Peyer's patch (tissue), 4 donors: ENCODE measurements around the gene FCAR.
"Not testable (repeated sequence)": the region's sequence is repeated elsewhere in the genome, so short reads cannot be mapped to it uniquely, and the experiment has no call there.

Experiments
- POLR2A ChIP-seq, 2 donors: fragments of 450-650 bp; IDR thresholded peaks; one replicate each; pipeline ENCODE4 v1.5.1; 2017; ENCODE audit warnings: antibody characterized with exemption in 2 of 2, mild to moderate bottlenecking in 2 of 2, moderate library complexity in 2 of 2
- TF ChIP-seq, protein P1 (sequence below), 6 experiments: fragments of 450-650 bp in 4 of 6; fragments of 200-600 bp in 2 of 6; sonication (generic) in 1 of 6; IDR thresholded peaks; one replicate each; pipeline ENCODE4 v1.5.1; 2017 to 2019; ENCODE audit warnings: antibody characterized with exemption in 6 of 6, mild to moderate bottlenecking in 3 of 6, moderate library complexity in 1 of 6

DNA sequence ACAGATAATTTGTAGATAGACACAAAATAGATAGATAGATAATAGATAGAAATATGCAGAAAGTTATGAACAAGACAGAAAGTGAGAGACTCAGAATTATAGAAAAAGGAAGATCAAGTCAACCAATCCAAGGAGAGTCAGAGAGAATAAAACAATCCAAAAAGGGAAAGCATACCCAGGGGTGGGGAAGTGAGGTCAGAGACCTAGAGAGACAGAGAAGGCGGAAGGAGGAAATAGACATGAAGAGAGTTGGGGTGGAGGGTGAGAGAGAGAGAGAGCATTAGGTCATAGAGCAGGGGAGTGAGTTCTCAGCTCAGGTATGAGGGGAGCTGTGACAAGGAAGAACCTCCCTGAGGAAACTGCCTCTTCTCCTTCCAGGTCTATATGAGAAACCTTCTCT lies 18.8 kb upstream of the FCAR start:
- TF ChIP-seq, protein P1, sequence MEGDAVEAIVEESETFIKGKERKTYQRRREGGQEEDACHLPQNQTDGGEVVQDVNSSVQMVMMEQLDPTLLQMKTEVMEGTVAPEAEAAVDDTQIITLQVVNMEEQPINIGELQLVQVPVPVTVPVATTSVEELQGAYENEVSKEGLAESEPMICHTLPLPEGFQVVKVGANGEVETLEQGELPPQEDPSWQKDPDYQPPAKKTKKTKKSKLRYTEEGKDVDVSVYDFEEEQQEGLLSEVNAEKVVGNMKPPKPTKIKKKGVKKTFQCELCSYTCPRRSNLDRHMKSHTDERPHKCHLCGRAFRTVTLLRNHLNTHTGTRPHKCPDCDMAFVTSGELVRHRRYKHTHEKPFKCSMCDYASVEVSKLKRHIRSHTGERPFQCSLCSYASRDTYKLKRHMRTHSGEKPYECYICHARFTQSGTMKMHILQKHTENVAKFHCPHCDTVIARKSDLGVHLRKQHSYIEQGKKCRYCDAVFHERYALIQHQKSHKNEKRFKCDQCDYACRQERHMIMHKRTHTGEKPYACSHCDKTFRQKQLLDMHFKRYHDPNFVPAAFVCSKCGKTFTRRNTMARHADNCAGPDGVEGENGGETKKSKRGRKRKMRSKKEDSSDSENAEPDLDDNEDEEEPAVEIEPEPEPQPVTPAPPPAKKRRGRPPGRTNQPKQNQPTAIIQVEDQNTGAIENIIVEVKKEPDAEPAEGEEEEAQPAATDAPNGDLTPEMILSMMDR (IDR thresholded peaks at IDR 0.05): not testable (repeated sequence)
- not testable (repeated sequence) for TF ChIP-seq POLR2A (IDR thresholded peaks at IDR 0.05)
